ENCODE data around the gene NUCB2. TPM values are rescaled to one million over a fixed set of nuclear protein-coding genes. Genes with fewer than 3 reads are reported as not detected.
"Not testable (repeated sequence)": the region's sequence is repeated elsewhere in the genome, so short reads cannot be mapped to it uniquely, and the experiment has no call there.

The NUCB2 gene
- total RNA-seq (73.0 TPM), polyA plus RNA-seq (ENCODE audit: insufficient read depth, low read depth, low replicate concordance) (93.5 TPM)
- long read RNA-seq, donor 1, partial matches to known transcripts = 21 of 24 reads
- long read RNA-seq, donor 1, other reads (novel, unspliced or antisense) = 0 of 24 reads
- long read RNA-seq, donor 2, transcript NUCB2-208 (14 exons, 2,274 nt) = major isoform, 5 of 40 reads
- long read RNA-seq, donor 2, partial matches to known transcripts = 35 of 40 reads
- long read RNA-seq, donor 2, other reads (novel, unspliced or antisense) = 0 of 40 reads
- long read RNA-seq, donor 3, partial matches to known transcripts = 50 of 56 reads
- long read RNA-seq, donor 3, other reads (novel, unspliced or antisense) = 0 of 56 reads
- long read RNA-seq, donor 4, transcript NUCB2-208 (14 exons, 2,274 nt) = major isoform, 9 of 20 reads
- long read RNA-seq, donor 4, partial matches to known transcripts = 10 of 20 reads
- long read RNA-seq, donor 4, other reads (novel, unspliced or antisense) = 0 of 20 reads
- long read RNA-seq, donor 5 = 0 reads
- long read RNA-seq, donor 6, partial matches to known transcripts = 35 of 41 reads
- long read RNA-seq, donor 6, other reads (novel, unspliced or antisense) = 0 of 41 reads
- long read RNA-seq, donor 7, transcript NUCB2-208 (14 exons, 2,274 nt) = major isoform, 9 of 58 reads
- long read RNA-seq, donor 7, partial matches to known transcripts = 26 of 58 reads
- long read RNA-seq, donor 7, other reads (novel, unspliced or antisense) = 21 of 58 reads
- long read RNA-seq, donor 8, partial matches to known transcripts = 30 of 35 reads
- long read RNA-seq, donor 8, other reads (novel, unspliced or antisense) = 0 of 35 reads
- long read RNA-seq, donor 9, partial matches to known transcripts = 10 of 14 reads
- long read RNA-seq, donor 9, other reads (novel, unspliced or antisense) = 0 of 14 reads
- long read RNA-seq, donor 10, partial matches to known transcripts = 14 of 16 reads
- long read RNA-seq, donor 10, other reads (novel, unspliced or antisense) = 0 of 16 reads

DNA sequence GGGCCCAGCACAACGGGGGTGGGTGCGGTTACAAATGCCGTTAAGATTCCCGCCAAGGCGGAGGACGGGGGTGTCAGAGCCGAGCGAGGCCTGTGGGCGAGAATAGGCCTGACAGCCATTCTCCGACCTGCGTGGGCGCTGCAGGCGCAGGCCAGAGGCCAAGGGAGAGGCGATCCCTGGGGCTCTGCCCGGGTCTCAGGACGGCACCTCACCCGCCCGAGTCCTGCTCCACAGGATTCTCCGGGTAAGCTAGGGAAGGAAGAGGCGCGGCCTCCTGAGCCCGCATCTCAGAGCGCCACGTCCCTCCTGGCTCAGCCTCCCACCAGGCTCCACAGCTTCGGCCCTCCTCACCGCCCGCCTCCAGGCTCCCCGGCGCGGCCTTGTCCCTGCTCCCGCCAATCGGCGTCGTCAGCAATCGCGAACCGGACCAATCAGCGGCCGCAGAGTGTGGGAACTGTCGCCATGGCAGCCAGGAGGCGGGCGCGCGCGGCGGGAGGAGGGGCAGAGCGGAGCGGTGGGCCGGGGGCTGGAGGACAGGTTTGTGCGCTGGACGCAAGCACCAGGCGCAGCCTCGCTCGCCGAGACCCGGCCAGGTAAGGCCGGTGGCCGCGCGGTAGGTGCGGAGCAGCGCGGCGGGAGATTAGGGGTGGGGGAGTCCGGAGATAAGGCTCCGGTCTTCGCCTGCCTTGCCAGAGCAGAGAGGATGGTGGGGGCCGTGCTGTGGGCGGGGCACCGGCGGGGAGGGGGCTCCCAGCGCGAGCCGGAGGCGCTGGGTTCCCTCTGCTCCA is at the start of gene NUCB2:
NUCB2 (plus strand) TSS at position 504 of the 788 bp plus-strand sequence. CDS start 18,585 bp downstream, outside the sequence.
- H3K9me3 ChIP-seq (ENCODE audit: control insufficient read depth in 2 of 3, insufficient read depth in 1 of 3, low read length in 3 of 3) = no peaks in the 10 kb centered on the region
- H3K4me3 ChIP-seq (ENCODE audit: low read length in 3 of 3) = peak within 1 kb of the TSS; percentile 67 to 90 (median 81)
- no peaks in the 10 kb centered on the region for H3K36me3 ChIP-seq (ENCODE audit: control insufficient read depth in 2 of 3, insufficient read depth in 3 of 3, low read length in 3 of 3)
- TF ChIP-seq, protein P1, sequence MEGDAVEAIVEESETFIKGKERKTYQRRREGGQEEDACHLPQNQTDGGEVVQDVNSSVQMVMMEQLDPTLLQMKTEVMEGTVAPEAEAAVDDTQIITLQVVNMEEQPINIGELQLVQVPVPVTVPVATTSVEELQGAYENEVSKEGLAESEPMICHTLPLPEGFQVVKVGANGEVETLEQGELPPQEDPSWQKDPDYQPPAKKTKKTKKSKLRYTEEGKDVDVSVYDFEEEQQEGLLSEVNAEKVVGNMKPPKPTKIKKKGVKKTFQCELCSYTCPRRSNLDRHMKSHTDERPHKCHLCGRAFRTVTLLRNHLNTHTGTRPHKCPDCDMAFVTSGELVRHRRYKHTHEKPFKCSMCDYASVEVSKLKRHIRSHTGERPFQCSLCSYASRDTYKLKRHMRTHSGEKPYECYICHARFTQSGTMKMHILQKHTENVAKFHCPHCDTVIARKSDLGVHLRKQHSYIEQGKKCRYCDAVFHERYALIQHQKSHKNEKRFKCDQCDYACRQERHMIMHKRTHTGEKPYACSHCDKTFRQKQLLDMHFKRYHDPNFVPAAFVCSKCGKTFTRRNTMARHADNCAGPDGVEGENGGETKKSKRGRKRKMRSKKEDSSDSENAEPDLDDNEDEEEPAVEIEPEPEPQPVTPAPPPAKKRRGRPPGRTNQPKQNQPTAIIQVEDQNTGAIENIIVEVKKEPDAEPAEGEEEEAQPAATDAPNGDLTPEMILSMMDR (IDR thresholded peaks at IDR 0.05; ENCODE audit: borderline replicate concordance, extremely low read depth, insufficient read depth) = no peak
- DNase-seq (peak; percentile 98 to 99 (median 99)), FAIRE-seq (peak; percentile 23)
- peak within 1 kb of the TSS; percentile 85 to 87 for H3K27ac ChIP-seq (ENCODE audit: low read depth in 2 of 2, low read length in 2 of 2)
- intact Hi-C loops (cut with DNase I) = no loop called here
- H3K9ac ChIP-seq (ENCODE audit: low read length in 3 of 3) = peak within 1 kb of the TSS; percentile 48 to 94 (median 90)
- H3K27me3 ChIP-seq (ENCODE audit: control insufficient read depth, insufficient read depth, low read length) = no peaks in the 10 kb centered on the region
- peaks cover 0 to 6% (median 0%) of the 10 kb centered on the region in 3 donors for H3K4me1 ChIP-seq (ENCODE audit: control insufficient read depth in 2 of 3, insufficient read depth in 2 of 3, low read depth in 1 of 3, low read length in 3 of 3)

DNA sequence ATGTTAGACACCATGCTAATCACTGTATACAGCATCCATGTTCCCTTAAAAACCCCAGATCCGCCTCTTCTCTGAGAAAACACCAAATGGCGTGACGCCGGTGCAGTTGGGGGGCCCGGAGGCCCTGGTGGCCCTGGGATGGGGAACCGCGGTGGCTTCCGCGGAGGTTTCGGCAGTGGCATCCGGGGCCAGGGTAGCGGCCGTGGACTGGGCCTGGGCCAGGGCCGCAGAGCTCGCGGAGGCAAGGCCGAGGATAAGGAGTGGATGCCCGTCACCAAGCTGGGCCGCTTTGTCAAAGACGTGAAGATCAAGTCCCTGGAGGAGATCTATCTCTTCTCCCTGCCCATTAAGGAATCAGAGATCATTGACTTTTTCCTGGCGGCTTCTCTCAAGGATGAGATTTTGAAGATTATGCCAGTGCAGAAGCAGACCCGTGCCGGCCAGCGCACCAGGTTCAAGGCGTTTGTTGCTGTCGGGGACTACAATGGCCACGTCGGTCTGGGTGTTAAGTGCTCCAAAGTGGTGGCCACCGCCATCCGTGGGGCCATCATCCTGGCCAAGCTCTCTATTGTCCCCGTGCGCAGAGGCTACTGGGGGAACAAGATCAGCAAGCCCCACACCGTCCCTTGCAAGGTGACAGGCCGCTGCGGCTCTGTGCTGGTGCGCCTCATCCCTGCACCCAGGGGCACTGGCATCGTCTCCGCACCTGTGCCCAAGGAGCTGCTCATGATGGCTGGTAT is 48.2 kb upstream of the NUCB2 start:
- DNase-seq; H3K9me3 ChIP-seq (ENCODE audit: control insufficient read depth in 2 of 3, insufficient read depth in 1 of 3, low read length in 3 of 3); H3K27me3 ChIP-seq (ENCODE audit: control insufficient read depth, insufficient read depth, low read length); H3K4me3 ChIP-seq (ENCODE audit: low read length in 3 of 3); H3K36me3 ChIP-seq (ENCODE audit: control insufficient read depth in 2 of 3, insufficient read depth in 3 of 3, low read length in 3 of 3); FAIRE-seq; H3K9ac ChIP-seq (ENCODE audit: low read length in 3 of 3); H3K4me1 ChIP-seq (ENCODE audit: control insufficient read depth in 2 of 3, insufficient read depth in 2 of 3, low read depth in 1 of 3, low read length in 3 of 3); H3K27ac ChIP-seq (ENCODE audit: low read depth in 2 of 2, low read length in 2 of 2); intact Hi-C loops (cut with DNase I): not testable (repeated sequence)

DNA sequence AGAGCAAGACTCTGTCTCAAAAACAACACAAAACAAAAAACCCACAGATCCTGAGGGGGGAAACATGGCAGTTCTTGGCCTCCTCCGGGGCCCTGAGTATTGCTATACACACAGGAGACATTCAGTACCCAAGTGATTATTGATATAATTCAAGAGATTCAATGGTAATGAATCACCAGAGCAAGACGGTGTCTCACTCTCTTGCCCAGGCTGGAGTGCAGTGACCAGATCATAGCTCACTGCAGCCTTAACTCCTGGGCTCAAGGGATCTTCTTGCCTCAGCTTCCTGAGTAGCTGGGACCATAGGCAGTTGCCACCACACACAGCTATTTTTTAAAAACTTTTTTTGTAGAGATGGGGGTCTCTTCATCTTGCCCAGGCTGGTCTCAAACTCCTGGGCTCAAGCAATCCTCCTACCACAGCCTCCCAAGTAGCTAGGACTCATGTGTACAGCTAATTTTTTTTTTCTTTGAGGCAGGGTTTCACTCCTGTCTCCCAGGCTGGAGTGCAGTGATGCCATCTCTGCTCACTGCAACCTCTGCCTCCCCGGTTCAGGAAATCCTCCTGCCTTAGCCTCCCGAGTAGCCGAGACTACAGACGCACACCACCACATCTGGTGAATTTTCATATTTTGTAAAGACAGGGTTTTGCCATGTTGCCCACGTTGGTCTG is 46.9 kb upstream of the NUCB2 start:
- TF ChIP-seq, protein P1 (IDR thresholded peaks at IDR 0.05; ENCODE audit: borderline replicate concordance, extremely low read depth, insufficient read depth) = no peak

More for the DNA sequence above, 46.9 kb upstream of the NUCB2 start:
- intact Hi-C loops (cut with DNase I) = no loop called here
- H3K4me1 ChIP-seq (ENCODE audit: control insufficient read depth in 2 of 3, insufficient read depth in 2 of 3, low read depth in 1 of 3, low read length in 3 of 3) = no peaks in the 10 kb centered on the region
- DNase-seq (no peak), FAIRE-seq (no peak)
- H3K9me3 ChIP-seq (ENCODE audit: control insufficient read depth in 2 of 3, insufficient read depth in 1 of 3, low read length in 3 of 3) = no peaks in the 10 kb centered on the region
- no peaks in the 10 kb centered on the region for H3K27me3 ChIP-seq (ENCODE audit: control insufficient read depth, insufficient read depth, low read length)
- no peak overlapping the region for H3K4me3 ChIP-seq (ENCODE audit: low read length in 3 of 3)
- H3K36me3 ChIP-seq (ENCODE audit: control insufficient read depth in 2 of 3, insufficient read depth in 3 of 3, low read length in 3 of 3) = no peaks in the 10 kb centered on the region
- H3K27ac ChIP-seq (ENCODE audit: low read depth in 2 of 2, low read length in 2 of 2) = no peak overlapping the region
- no peak overlapping the region for H3K9ac ChIP-seq (ENCODE audit: low read length in 3 of 3)

Measured in kidney (tissue), 22 donors.